Measurements from ENCODE around the gene MROH9.

The MROH9 gene

GRCh38 chr1:171110621-171111326 is 175.4 kb downstream of the MROH9 start:
- Histone ChIP-seq H3K4me1 (ENCODE audit: control insufficient read depth, insufficient read depth, low read length) (peaks cover 5% of the 10 kb centered on the region; the same call in 1 of the 2 replicates), H3K9me3 (ENCODE audit: control insufficient read depth, insufficient read depth, low read depth, low read length) (no peaks in the 10 kb centered on the region), H3K9ac (ENCODE audit: low read length) (no peak overlapping the region), H3K27me3 (ENCODE audit: control insufficient read depth, insufficient read depth, low read length) (no peaks in the 10 kb centered on the region), H3K36me3 (ENCODE audit: control insufficient read depth, insufficient read depth, low read length) (no peaks in the 10 kb centered on the region), H3K4me3 (ENCODE audit: low read depth, low read length) (no peak overlapping the region), H3K27ac (ENCODE audit: low read depth, low read length) (no peak overlapping the region)

- no peaks in the 10 kb centered on the region for H3K36me3 ChIP-seq (ENCODE audit: control insufficient read depth, insufficient read depth, low read length)
- no peak overlapping the region for H3K9ac ChIP-seq (ENCODE audit: low read length)
- no peaks in the 10 kb centered on the region for H3K27me3 ChIP-seq (ENCODE audit: control insufficient read depth, insufficient read depth, low read length)
- H3K4me1 ChIP-seq (ENCODE audit: control insufficient read depth, insufficient read depth, low read length): peaks cover 5% of the 10 kb centered on the region; the same call in 1 of the 2 replicates
- H3K4me3 ChIP-seq (ENCODE audit: low read depth, low read length): no peak overlapping the region
- H3K9me3 ChIP-seq (ENCODE audit: control insufficient read depth, insufficient read depth, low read depth, low read length): no peaks in the 10 kb centered on the region
- no peak overlapping the region for H3K27ac ChIP-seq (ENCODE audit: low read depth, low read length)
Observed at GRCh38 chr1:171112119-171112518, 176.8 kb downstream of the MROH9 start.

GRCh38 chr1:171113382-171113781 is 178.0 kb downstream of the MROH9 start:
- no peak overlapping the region for H3K27ac ChIP-seq (ENCODE audit: low read depth, low read length)
- no peaks in the 10 kb centered on the region for H3K27me3 ChIP-seq (ENCODE audit: control insufficient read depth, insufficient read depth, low read length)
- no peaks in the 10 kb centered on the region for H3K36me3 ChIP-seq (ENCODE audit: control insufficient read depth, insufficient read depth, low read length)
- no peak overlapping the region for H3K4me3 ChIP-seq (ENCODE audit: low read depth, low read length)
- H3K9ac ChIP-seq (ENCODE audit: low read length): no peak overlapping the region
- no peaks in the 10 kb centered on the region for H3K9me3 ChIP-seq (ENCODE audit: control insufficient read depth, insufficient read depth, low read depth, low read length)
- H3K4me1 ChIP-seq (ENCODE audit: control insufficient read depth, insufficient read depth, low read length): peaks cover 5% of the 10 kb centered on the region; the same call in 1 of the 2 replicates

Data from HUES6 (cell line).